Measurements from ENCODE around the gene DHTKD1. TPM values are rescaled to one million over a fixed set of nuclear protein-coding genes. Genes with fewer than 3 reads are reported as not detected.

DHTKD1 gene
- total RNA-seq, 1 donor from 2014 or later = 31.7 TPM

DNA sequence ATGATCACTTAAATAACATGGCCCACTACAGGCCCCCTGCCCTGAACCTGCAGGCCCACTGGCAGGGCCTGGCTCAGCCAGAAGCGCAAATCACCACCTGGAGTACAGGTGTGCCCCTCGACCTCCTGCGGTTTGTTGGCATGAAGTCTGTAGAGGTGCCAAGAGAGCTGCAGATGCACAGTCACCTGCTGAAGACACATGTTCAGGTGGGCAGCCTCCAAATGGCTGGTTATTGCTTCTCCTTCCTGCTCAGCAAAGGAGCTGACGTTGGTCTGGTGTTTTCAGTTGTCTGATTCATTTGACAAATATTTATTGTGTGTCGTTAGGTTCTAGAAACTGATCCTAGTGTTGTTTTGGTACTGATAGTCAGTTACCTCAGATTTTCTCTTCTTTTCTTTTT, 29.0 kb downstream of the DHTKD1 start:
- Mint-ChIP-seq H3K4me1 (ENCODE audit: unreplicated experiment) (no peaks in the 10 kb centered on the region), H3K9me3 (ENCODE audit: unreplicated experiment) (no peaks in the 10 kb centered on the region), H3K27ac (ENCODE audit: unreplicated experiment) (no peak overlapping the region), H3K36me3 (ENCODE audit: low read depth, unreplicated experiment) (peaks cover 36% of the 10 kb centered on the region), H3K27me3 (ENCODE audit: unreplicated experiment) (no peaks in the 10 kb centered on the region), H3K4me3 (ENCODE audit: unreplicated experiment) (no peak overlapping the region)
- no peak for DNase-seq (ENCODE audit: low spot score)
- TF ChIP-seq, protein P1, sequence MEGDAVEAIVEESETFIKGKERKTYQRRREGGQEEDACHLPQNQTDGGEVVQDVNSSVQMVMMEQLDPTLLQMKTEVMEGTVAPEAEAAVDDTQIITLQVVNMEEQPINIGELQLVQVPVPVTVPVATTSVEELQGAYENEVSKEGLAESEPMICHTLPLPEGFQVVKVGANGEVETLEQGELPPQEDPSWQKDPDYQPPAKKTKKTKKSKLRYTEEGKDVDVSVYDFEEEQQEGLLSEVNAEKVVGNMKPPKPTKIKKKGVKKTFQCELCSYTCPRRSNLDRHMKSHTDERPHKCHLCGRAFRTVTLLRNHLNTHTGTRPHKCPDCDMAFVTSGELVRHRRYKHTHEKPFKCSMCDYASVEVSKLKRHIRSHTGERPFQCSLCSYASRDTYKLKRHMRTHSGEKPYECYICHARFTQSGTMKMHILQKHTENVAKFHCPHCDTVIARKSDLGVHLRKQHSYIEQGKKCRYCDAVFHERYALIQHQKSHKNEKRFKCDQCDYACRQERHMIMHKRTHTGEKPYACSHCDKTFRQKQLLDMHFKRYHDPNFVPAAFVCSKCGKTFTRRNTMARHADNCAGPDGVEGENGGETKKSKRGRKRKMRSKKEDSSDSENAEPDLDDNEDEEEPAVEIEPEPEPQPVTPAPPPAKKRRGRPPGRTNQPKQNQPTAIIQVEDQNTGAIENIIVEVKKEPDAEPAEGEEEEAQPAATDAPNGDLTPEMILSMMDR (IDR thresholded peaks at IDR 0.05; ENCODE audit: unreplicated experiment) = no peak

DNA sequence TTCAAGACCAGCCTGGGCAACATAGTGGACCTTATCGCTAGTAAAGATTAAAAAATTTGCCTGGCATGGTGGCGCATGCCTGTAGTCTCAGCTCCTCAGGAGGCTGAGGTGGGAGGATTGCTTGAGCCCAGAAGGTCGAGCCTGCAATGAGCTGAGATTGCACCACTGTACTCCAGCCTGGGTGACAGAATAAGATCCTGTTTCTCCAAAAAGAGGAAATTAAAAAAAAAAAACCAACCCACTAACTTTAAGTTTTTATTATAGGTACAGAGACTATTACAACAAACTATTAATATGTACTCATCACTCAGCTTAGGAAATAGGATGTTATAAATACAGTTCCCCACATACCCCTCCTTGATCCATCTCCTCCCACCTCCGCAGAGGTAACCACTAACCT, 30.2 kb downstream of the DHTKD1 start:
- no peaks in the 10 kb centered on the region for H3K27me3 Mint-ChIP-seq (ENCODE audit: unreplicated experiment)
- H3K27ac Mint-ChIP-seq (ENCODE audit: unreplicated experiment) = no peak overlapping the region
- TF ChIP-seq, protein P1 (IDR thresholded peaks at IDR 0.05; ENCODE audit: unreplicated experiment) = no peak
- no peak for DNase-seq (ENCODE audit: low spot score)
- H3K4me1 Mint-ChIP-seq (ENCODE audit: unreplicated experiment) = no peaks in the 10 kb centered on the region
- H3K36me3 Mint-ChIP-seq (ENCODE audit: low read depth, unreplicated experiment) = peaks cover 35% of the 10 kb centered on the region
- H3K9me3 Mint-ChIP-seq (ENCODE audit: unreplicated experiment) = no peaks in the 10 kb centered on the region
- no peak overlapping the region for H3K4me3 Mint-ChIP-seq (ENCODE audit: unreplicated experiment)

GRCh38 chr10:12103802-12104201, 35.0 kb downstream of the DHTKD1 start:
- H3K4me1 Mint-ChIP-seq (ENCODE audit: unreplicated experiment) = peaks cover 4% of the 10 kb centered on the region
- H3K4me3 Mint-ChIP-seq (ENCODE audit: unreplicated experiment) = no peak overlapping the region
- no peaks in the 10 kb centered on the region for H3K27me3 Mint-ChIP-seq (ENCODE audit: unreplicated experiment)
- DNase-seq (ENCODE audit: low spot score) = no peak
- no peak overlapping the region for H3K27ac Mint-ChIP-seq (ENCODE audit: unreplicated experiment)
- TF ChIP-seq, protein P1 (IDR thresholded peaks at IDR 0.05; ENCODE audit: unreplicated experiment) = no peak
- H3K9me3 Mint-ChIP-seq (ENCODE audit: unreplicated experiment) = no peaks in the 10 kb centered on the region
- H3K36me3 Mint-ChIP-seq (ENCODE audit: low read depth, unreplicated experiment) = peaks cover 35% of the 10 kb centered on the region

- H3K4me1 Mint-ChIP-seq (ENCODE audit: unreplicated experiment) = peaks cover 4% of the 10 kb centered on the region
- TF ChIP-seq, protein P1 (IDR thresholded peaks at IDR 0.05; ENCODE audit: unreplicated experiment) = no peak
- H3K4me3 Mint-ChIP-seq (ENCODE audit: unreplicated experiment) = peak overlapping the region; percentile 31
- H3K27ac Mint-ChIP-seq (ENCODE audit: unreplicated experiment) = peak overlapping the region; percentile 70
- H3K27me3 Mint-ChIP-seq (ENCODE audit: unreplicated experiment) = no peaks in the 10 kb centered on the region
- H3K36me3 Mint-ChIP-seq (ENCODE audit: low read depth, unreplicated experiment) = peaks cover 37% of the 10 kb centered on the region
- peak; percentile 12 for DNase-seq (ENCODE audit: low spot score)
- no peaks in the 10 kb centered on the region for H3K9me3 Mint-ChIP-seq (ENCODE audit: unreplicated experiment)
These were observed 39.0 kb downstream of the DHTKD1 start for GRCh38 chr10:12107781-12108180.

DNA sequence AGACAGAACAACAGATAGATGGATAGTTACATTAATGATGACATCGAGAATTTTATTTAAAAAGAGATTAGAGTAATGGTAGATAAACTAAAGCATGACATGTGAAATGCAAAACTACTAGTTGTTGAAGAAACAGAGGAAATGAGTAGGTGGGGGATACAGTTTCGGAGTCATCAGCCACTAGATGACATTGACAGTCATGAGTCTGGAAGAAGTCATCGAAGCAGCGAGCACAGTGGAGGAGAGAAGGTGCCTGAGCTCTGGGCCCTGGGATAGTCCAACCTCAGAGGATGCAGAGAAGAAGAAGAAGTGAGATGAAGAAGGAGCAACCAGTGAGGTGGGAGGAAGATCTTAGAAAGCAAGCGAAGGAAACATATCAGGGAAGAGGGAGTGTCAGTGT, 40.5 kb downstream of the DHTKD1 start:
- Mint-ChIP-seq H3K4me3 (ENCODE audit: unreplicated experiment) (peak overlapping the region; percentile 24), H3K27me3 (ENCODE audit: unreplicated experiment) (no peaks in the 10 kb centered on the region), H3K4me1 (ENCODE audit: unreplicated experiment) (peaks cover 4% of the 10 kb centered on the region), H3K9me3 (ENCODE audit: unreplicated experiment) (no peaks in the 10 kb centered on the region), H3K36me3 (ENCODE audit: low read depth, unreplicated experiment) (peaks cover 30% of the 10 kb centered on the region), H3K27ac (ENCODE audit: unreplicated experiment) (no peak overlapping the region)
- TF ChIP-seq, protein P1 (IDR thresholded peaks at IDR 0.05; ENCODE audit: unreplicated experiment) = no peak
- no peak for DNase-seq (ENCODE audit: low spot score)
